OCI-LY1 (cell line): Measurements from ENCODE around the gene MXD1.

Experiments used
- H2AFZ ChIP-seq: fragments of 200-600 bp; sonication (generic), shearing (Covaris generic); 2 replicates; pipeline ENCODE4 v1.6.0; 2014; ENCODE audit warnings: antibody characterized with exemption, mild to moderate bottlenecking, low read length
- H3F3A ChIP-seq: fragments of 200-600 bp; sonication (generic), shearing (Covaris generic); 2 replicates; pipeline ENCODE4 v1.6.0; 2014; ENCODE audit warnings: mild to moderate bottlenecking, antibody characterized with exemption, low read length, moderate library complexity; ENCODE audit not compliant: insufficient read depth
- H3K27ac ChIP-seq: fragments of 200-600 bp; sonication (generic); 2 replicates; pipeline ENCODE4 v1.5.1; 2014; ENCODE audit warnings: low read length, mixed run types, mild to moderate bottlenecking, low read depth; ENCODE audit not compliant: poor library complexity, severe bottlenecking
- H3K27me3 ChIP-seq: fragments of 200-600 bp; sonication (generic); 2 replicates; pipeline ENCODE4 v1.6.0; 2014; ENCODE audit warnings: antibody characterized with exemption, mild to moderate bottlenecking, low read length, moderate library complexity; ENCODE audit not compliant: insufficient read depth
- H3K36me3 ChIP-seq: fragments of 200-600 bp; sonication (generic); 2 replicates; pipeline ENCODE4 v1.6.1; 2014; ENCODE audit warnings: mild to moderate bottlenecking, antibody characterized with exemption, low read length, moderate library complexity, mixed read lengths; ENCODE audit not compliant: insufficient read depth
- H3K4me1 ChIP-seq: fragments of 200-600 bp; sonication (generic); 2 replicates; pipeline ENCODE4 v1.5.1; 2014; ENCODE audit warnings: mild to moderate bottlenecking, low read length, moderate library complexity; ENCODE audit not compliant: insufficient read depth, severe bottlenecking
- H3K4me2 ChIP-seq: fragments of 200-600 bp; sonication (generic), shearing (Covaris generic); 2 replicates; pipeline ENCODE4 v1.6.1; 2014; ENCODE audit warnings: low read length
- H3K4me3 ChIP-seq: fragments of 200-600 bp; sonication (generic); 2 replicates; pipeline ENCODE4 v1.5.1; 2014; ENCODE audit warnings: low read length, low read depth, mild to moderate bottlenecking, mixed read lengths; ENCODE audit not compliant: poor library complexity, severe bottlenecking
- H3K79me2 ChIP-seq: fragments of 200-600 bp; shearing (Covaris generic); 2 replicates; pipeline ENCODE4 v1.6.1; 2016; ENCODE audit warnings: mixed run types, low read length, mixed read lengths; ENCODE audit not compliant: insufficient read depth
- H3K9ac ChIP-seq: fragments of 200-600 bp; sonication (generic), shearing (Covaris generic); 2 replicates; pipeline ENCODE4 v1.6.1; 2014; ENCODE audit warnings: mild to moderate bottlenecking, low read length, mixed read lengths
- H3K9me2 ChIP-seq: fragments of 200-600 bp; sonication (generic), shearing (Covaris generic); 2 replicates; pipeline ENCODE4 v1.6.1; 2014; ENCODE audit warnings: low read depth, mild to moderate bottlenecking, low read length, mixed read lengths
- H3K9me3 ChIP-seq: fragments of 200-600 bp; shearing (Covaris generic); 2 replicates; pipeline ENCODE4 v1.6.1; 2014; ENCODE audit warnings: low read length, mixed read lengths
- H4K20me1 ChIP-seq: fragments of 200-600 bp; sonication (generic), shearing (Covaris generic); 2 replicates; pipeline ENCODE4 v1.6.0; 2016; ENCODE audit warnings: mild to moderate bottlenecking, low read length; ENCODE audit not compliant: insufficient read depth
- EZH2 ChIP-seq: fragments of 200-600 bp; sonication (generic), shearing (Covaris generic); IDR thresholded peaks from 2 replicates; pipeline ENCODE4 v1.8.0; 2017; ENCODE audit warnings: borderline replicate concordance, mixed run types, mild to moderate bottlenecking, antibody characterized with exemption, low read length, moderate library complexity, mixed read lengths
- TF ChIP-seq, protein P1 (sequence below): fragments of 200-600 bp; sonication (generic), shearing (Covaris generic); IDR thresholded peaks from 2 replicates; pipeline ENCODE4 v1.5.1; 2017; ENCODE audit warnings: mild to moderate bottlenecking, antibody characterized with exemption, low read length, moderate library complexity, mixed read lengths

Gene MXD1

DNA sequence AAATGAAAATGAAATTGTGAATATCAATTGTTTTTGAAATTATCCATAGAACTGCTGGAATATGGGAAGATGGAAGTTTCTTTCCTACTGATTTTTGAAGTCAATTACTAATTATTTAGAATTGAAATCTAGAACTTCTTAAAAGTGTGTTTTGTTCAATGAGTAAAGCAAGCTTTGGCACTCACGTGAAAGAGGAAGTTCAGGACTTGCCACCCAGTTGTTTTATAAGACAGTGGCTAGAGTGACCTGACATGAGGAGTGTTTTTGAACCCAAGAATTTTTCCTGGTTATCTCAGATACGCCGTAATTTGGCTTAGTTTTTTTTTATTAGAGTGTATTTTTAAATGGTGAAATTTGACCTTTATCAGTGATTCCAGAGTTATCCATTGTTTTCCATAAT is 3.5 kb downstream of the MXD1 start:
- no peaks in the 10 kb centered on the region for H3K9me2 ChIP-seq
- H3K9ac ChIP-seq: no peak overlapping the region; the same call in 1 of the 2 replicates
- H2AFZ ChIP-seq: no peak overlapping the region
- H3K4me1 ChIP-seq: peaks cover 43% of the 10 kb centered on the region
- H3F3A ChIP-seq: no peaks in the 10 kb centered on the region
- no peaks in the 10 kb centered on the region for H3K27me3 ChIP-seq
- no peak overlapping the region for H3K4me3 ChIP-seq
- peaks cover 50% of the 10 kb centered on the region for H3K36me3 ChIP-seq
- H4K20me1 ChIP-seq: no peaks in the 10 kb centered on the region
- H3K79me2 ChIP-seq: peaks cover 4% of the 10 kb centered on the region; the same call in 1 of the 2 replicates
- H3K27ac ChIP-seq: no peak overlapping the region
- TF ChIP-seq EZH2: no peak
- TF ChIP-seq, protein P1, sequence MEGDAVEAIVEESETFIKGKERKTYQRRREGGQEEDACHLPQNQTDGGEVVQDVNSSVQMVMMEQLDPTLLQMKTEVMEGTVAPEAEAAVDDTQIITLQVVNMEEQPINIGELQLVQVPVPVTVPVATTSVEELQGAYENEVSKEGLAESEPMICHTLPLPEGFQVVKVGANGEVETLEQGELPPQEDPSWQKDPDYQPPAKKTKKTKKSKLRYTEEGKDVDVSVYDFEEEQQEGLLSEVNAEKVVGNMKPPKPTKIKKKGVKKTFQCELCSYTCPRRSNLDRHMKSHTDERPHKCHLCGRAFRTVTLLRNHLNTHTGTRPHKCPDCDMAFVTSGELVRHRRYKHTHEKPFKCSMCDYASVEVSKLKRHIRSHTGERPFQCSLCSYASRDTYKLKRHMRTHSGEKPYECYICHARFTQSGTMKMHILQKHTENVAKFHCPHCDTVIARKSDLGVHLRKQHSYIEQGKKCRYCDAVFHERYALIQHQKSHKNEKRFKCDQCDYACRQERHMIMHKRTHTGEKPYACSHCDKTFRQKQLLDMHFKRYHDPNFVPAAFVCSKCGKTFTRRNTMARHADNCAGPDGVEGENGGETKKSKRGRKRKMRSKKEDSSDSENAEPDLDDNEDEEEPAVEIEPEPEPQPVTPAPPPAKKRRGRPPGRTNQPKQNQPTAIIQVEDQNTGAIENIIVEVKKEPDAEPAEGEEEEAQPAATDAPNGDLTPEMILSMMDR: no peak
- peak overlapping the region; percentile 3; the same call in 1 of the 2 replicates for H3K4me2 ChIP-seq
- no peaks in the 10 kb centered on the region for H3K9me3 ChIP-seq

- no peaks in the 10 kb centered on the region for H3K9me2 ChIP-seq
- H3K9ac ChIP-seq: no peak overlapping the region
- no peak overlapping the region for H3K4me2 ChIP-seq
- H3K79me2 ChIP-seq: no peaks in the 10 kb centered on the region
- no peaks in the 10 kb centered on the region for H3F3A ChIP-seq
- H2AFZ ChIP-seq: no peak overlapping the region
- no peak for TF ChIP-seq EZH2
- TF ChIP-seq, protein P1: no peak
- H3K9me3 ChIP-seq: no peaks in the 10 kb centered on the region
- no peak overlapping the region for H3K27ac ChIP-seq
- H4K20me1 ChIP-seq: no peaks in the 10 kb centered on the region
- no peaks in the 10 kb centered on the region for H3K27me3 ChIP-seq
- no peak overlapping the region for H3K4me3 ChIP-seq
- H3K36me3 ChIP-seq: peaks cover 63% of the 10 kb centered on the region
- H3K4me1 ChIP-seq: peaks cover 8% of the 10 kb centered on the region
These were observed 8.2 kb downstream of the MXD1 start for GRCh38 chr2:69923116-69923515.

GRCh38 chr2:69926849-69927515 is 12.1 kb downstream of the MXD1 start:
- Histone ChIP-seq H2AFZ (no peak overlapping the region), H3K4me3 (no peak overlapping the region), H3F3A (no peaks in the 10 kb centered on the region), H3K36me3 (peaks cover 50% of the 10 kb centered on the region), H3K9ac (no peak overlapping the region), H3K9me2 (no peaks in the 10 kb centered on the region), H3K79me2 (no peaks in the 10 kb centered on the region), H3K27ac (no peak overlapping the region), H3K27me3 (no peaks in the 10 kb centered on the region), H3K4me2 (no peak overlapping the region), H3K4me1 (no peaks in the 10 kb centered on the region), H3K9me3 (no peaks in the 10 kb centered on the region), H4K20me1 (no peaks in the 10 kb centered on the region)
- TF ChIP-seq, protein P1: no peak
- no peak for TF ChIP-seq EZH2
